HUES48 (cell line): ENCODE results near the gene USP17L30.
"Not testable (repeated sequence)": the region's sequence is repeated elsewhere in the genome, so short reads cannot be mapped to it uniquely, and the experiment has no call there.

ENCODE experiments used
- H3K27ac ChIP-seq: one replicate; pipeline ENCODE4 v1.7.0; 2013; ENCODE audit warnings: low read depth, low read length, inconsistent platforms
- H3K27me3 ChIP-seq: 2 replicates; pipeline ENCODE4 v1.6.1; 2013; ENCODE audit warnings: mild to moderate bottlenecking, low read length; ENCODE audit not compliant: control insufficient read depth, insufficient read depth
- H3K36me3 ChIP-seq: 2 replicates; pipeline ENCODE4 v1.6.1; 2013; ENCODE audit warnings: low read length; ENCODE audit not compliant: control insufficient read depth, insufficient read depth
- H3K4me1 ChIP-seq: 2 replicates; pipeline ENCODE4 v1.6.1; 2013; ENCODE audit warnings: mild to moderate bottlenecking, low read length; ENCODE audit not compliant: control insufficient read depth, insufficient read depth
- H3K4me3 ChIP-seq: 2 replicates; pipeline ENCODE4 v1.5.1; 2013; ENCODE audit warnings: mild to moderate bottlenecking, low read depth, low read length
- H3K9ac ChIP-seq: 2 replicates; pipeline ENCODE4 v1.6.1; 2013; ENCODE audit warnings: mild to moderate bottlenecking, low read depth, low read length, moderate library complexity
- H3K9me3 ChIP-seq: 2 replicates; pipeline ENCODE4 v1.6.1; 2013; ENCODE audit warnings: low read length; ENCODE audit not compliant: control insufficient read depth, insufficient read depth

The USP17L30 gene

GRCh38 chr4:9381012-9381534 is 18.1 kb downstream of the USP17L30 start:
- not testable (repeated sequence) for H3K4me3 ChIP-seq, H3K27ac ChIP-seq, H3K36me3 ChIP-seq, H3K27me3 ChIP-seq, H3K9ac ChIP-seq, H3K4me1 ChIP-seq, H3K9me3 ChIP-seq

- Histone ChIP-seq H3K36me3 (no peaks in the 10 kb centered on the region), H3K9ac (no peak overlapping the region)
Measured at GRCh38 chr4:9384126-9384525, 21.2 kb downstream of the USP17L30 start.

GRCh38 chr4:9389001-9389400 is 26.1 kb downstream of the USP17L30 start:
- not testable (repeated sequence) for H3K9ac ChIP-seq, H3K36me3 ChIP-seq, H3K4me1 ChIP-seq, H3K27ac ChIP-seq, H3K9me3 ChIP-seq, H3K4me3 ChIP-seq, H3K27me3 ChIP-seq

More at GRCh38 chr4:9384126-9384525, 21.2 kb downstream of the USP17L30 start:
- H3K4me1 ChIP-seq: no peaks in the 10 kb centered on the region
- no peak overlapping the region for H3K27ac ChIP-seq
- no peaks in the 10 kb centered on the region; the same call in 1 of the 2 replicates for H3K9me3 ChIP-seq
- H3K27me3 ChIP-seq: no peaks in the 10 kb centered on the region
- no peak overlapping the region for H3K4me3 ChIP-seq

GRCh38 chr4:9405774-9406173 is 42.8 kb downstream of the USP17L30 start:
- H3K9ac ChIP-seq, H3K4me1 ChIP-seq, H3K27ac ChIP-seq, H3K36me3 ChIP-seq, H3K4me3 ChIP-seq, H3K27me3 ChIP-seq: not testable (repeated sequence)
- peaks cover 13% of the 10 kb centered on the region; the same call in 1 of the 2 replicates for H3K9me3 ChIP-seq

- H3K36me3 ChIP-seq, H3K27me3 ChIP-seq, H3K9ac ChIP-seq, H3K4me3 ChIP-seq, H3K4me1 ChIP-seq, H3K27ac ChIP-seq: not testable (repeated sequence)
- H3K9me3 ChIP-seq: peaks cover 13% of the 10 kb centered on the region; the same call in 1 of the 2 replicates
Measured at GRCh38 chr4:9406491-9406890, 43.6 kb downstream of the USP17L30 start.

GRCh38 chr4:9409793-9410192 is 46.9 kb downstream of the USP17L30 start:
- no peaks in the 10 kb centered on the region for H3K27me3 ChIP-seq
- no peaks in the 10 kb centered on the region for H3K36me3 ChIP-seq
- no peak overlapping the region for H3K27ac ChIP-seq
- no peak overlapping the region for H3K4me3 ChIP-seq
- no peaks in the 10 kb centered on the region for H3K4me1 ChIP-seq
- no peak overlapping the region for H3K9ac ChIP-seq
- peaks cover 8% of the 10 kb centered on the region; the same call in 1 of the 2 replicates for H3K9me3 ChIP-seq
